Activated CD8-positive, alpha-beta T cell treated with anti-CD3 and anti-CD28 coated beads for 36 hours (primary cell): ENCODE data around the gene WDR5B. TPM values are rescaled to one million over a fixed set of nuclear protein-coding genes. Genes with fewer than 3 reads are reported as not detected.
A peak's percentile ranks its signal among the peaks of the same experiment; 100 is the strongest.

Experiments used
- ATAC-seq: fragments of 200-7000 bp; cut with Tn5 transposase; one replicate; pipeline ENCODE4 v1.10.0; 2021; ENCODE audit warnings: mild to moderate bottlenecking, moderate library complexity
- CTCF ChIA-PET: fragments of 350-600 bp; sonication (Branson Sonifier 250); formaldehyde crosslinking; loops from one replicate; lab custom pipeline; 2021; ENCODE audit warnings: antibody characterized with exemption; lab: Charles Lee
- POLR2A ChIA-PET: fragments of 350-600 bp; sonication (Branson Sonifier 250); formaldehyde crosslinking; loops from one replicate; lab custom pipeline; 2021; ENCODE audit warnings: antibody characterized with exemption; lab: Charles Lee
- DNase-seq: peaks from one replicate; pipeline ENCODE4 v3.0.0-alpha.2; 2020
- H3K27ac Mint-ChIP-seq: one replicate; pipeline ENCODE4 v1.8.0; 2021; ENCODE audit warnings: mild to moderate bottlenecking, mixed read lengths
- H3K27me3 Mint-ChIP-seq: one replicate; pipeline ENCODE4 v1.8.0; 2021; ENCODE audit warnings: mixed read lengths
- H3K36me3 Mint-ChIP-seq: one replicate; pipeline ENCODE4 v1.8.0; 2021; ENCODE audit warnings: low read depth, mixed read lengths
- H3K4me1 Mint-ChIP-seq: one replicate; pipeline ENCODE4 v1.8.0; 2021; ENCODE audit warnings: low read depth, mixed read lengths
- H3K4me3 Mint-ChIP-seq: one replicate; pipeline ENCODE4 v1.8.0; 2021; ENCODE audit warnings: mild to moderate bottlenecking, moderate library complexity, mixed read lengths
- H3K9me3 Mint-ChIP-seq: one replicate; pipeline ENCODE4 v1.8.0; 2021; ENCODE audit warnings: mixed read lengths
- intact Hi-C: fragments of 100-400 bp; cut with micrococcal nuclease; formaldehyde crosslinking; loops from one replicate; pipeline ENCODE4 v1.10.0; 2022
- total RNA-seq, 2 experiments: library from RNA; stranded (reverse); gene quantifications; one replicate each; pipeline ENCODE4 v1.2.3, GENCODE V29; 2021
- TF ChIP-seq, protein P1 (sequence below): fragments of 200-600 bp; IDR thresholded peaks from one replicate; pipeline ENCODE4 v1.8.0; 2022; ENCODE audit warnings: antibody characterized with exemption, mild to moderate bottlenecking

The WDR5B gene
- total RNA-seq, 2 experiments from 2014 or later: 3.2 to 3.4 TPM

- intact Hi-C loops: no loop called here
- CTCF ChIA-PET: no interaction called here
Measured at GRCh38 chr3:122443090-122443489, 27.2 kb upstream of the WDR5B start.

GRCh38 chr3:122435950-122436349 lies 20.1 kb upstream of the WDR5B start:
- no peak overlapping the region for H3K4me3 Mint-ChIP-seq
- peaks cover 68% of the 10 kb centered on the region for H3K36me3 Mint-ChIP-seq
- DNase-seq (no peak), ATAC-seq (no peak)
- intact Hi-C loops: no loop called here
- POLR2A ChIA-PET: no interaction called here
- TF ChIP-seq, protein P1, sequence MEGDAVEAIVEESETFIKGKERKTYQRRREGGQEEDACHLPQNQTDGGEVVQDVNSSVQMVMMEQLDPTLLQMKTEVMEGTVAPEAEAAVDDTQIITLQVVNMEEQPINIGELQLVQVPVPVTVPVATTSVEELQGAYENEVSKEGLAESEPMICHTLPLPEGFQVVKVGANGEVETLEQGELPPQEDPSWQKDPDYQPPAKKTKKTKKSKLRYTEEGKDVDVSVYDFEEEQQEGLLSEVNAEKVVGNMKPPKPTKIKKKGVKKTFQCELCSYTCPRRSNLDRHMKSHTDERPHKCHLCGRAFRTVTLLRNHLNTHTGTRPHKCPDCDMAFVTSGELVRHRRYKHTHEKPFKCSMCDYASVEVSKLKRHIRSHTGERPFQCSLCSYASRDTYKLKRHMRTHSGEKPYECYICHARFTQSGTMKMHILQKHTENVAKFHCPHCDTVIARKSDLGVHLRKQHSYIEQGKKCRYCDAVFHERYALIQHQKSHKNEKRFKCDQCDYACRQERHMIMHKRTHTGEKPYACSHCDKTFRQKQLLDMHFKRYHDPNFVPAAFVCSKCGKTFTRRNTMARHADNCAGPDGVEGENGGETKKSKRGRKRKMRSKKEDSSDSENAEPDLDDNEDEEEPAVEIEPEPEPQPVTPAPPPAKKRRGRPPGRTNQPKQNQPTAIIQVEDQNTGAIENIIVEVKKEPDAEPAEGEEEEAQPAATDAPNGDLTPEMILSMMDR: no peak
- peak overlapping the region; percentile 4 for H3K27ac Mint-ChIP-seq
- H3K4me1 Mint-ChIP-seq: no peaks in the 10 kb centered on the region
- CTCF ChIA-PET: interaction anchor here (1.9 kb wide), 1 partner anchor 124 kb away, joined by 4 read pairs; no protein-coding TSS in a partner anchor
- no peaks in the 10 kb centered on the region for H3K27me3 Mint-ChIP-seq
- H3K9me3 Mint-ChIP-seq: peaks cover 6% of the 10 kb centered on the region

More at GRCh38 chr3:122443090-122443489, 27.2 kb upstream of the WDR5B start:
- Mint-ChIP-seq H3K27ac (no peak overlapping the region), H3K9me3 (peaks cover 7% of the 10 kb centered on the region), H3K27me3 (no peaks in the 10 kb centered on the region), H3K4me1 (peaks cover 2% of the 10 kb centered on the region), H3K4me3 (no peak overlapping the region), H3K36me3 (peaks cover 78% of the 10 kb centered on the region)
- ATAC-seq (no peak), DNase-seq (no peak)
- TF ChIP-seq, protein P1: no peak
- POLR2A ChIA-PET: no interaction called here

- peaks cover 81% of the 10 kb centered on the region for H3K36me3 Mint-ChIP-seq
- TF ChIP-seq, protein P1: no peak
- CTCF ChIA-PET: no interaction called here
- H3K27me3 Mint-ChIP-seq: no peaks in the 10 kb centered on the region
- peaks cover 5% of the 10 kb centered on the region for H3K9me3 Mint-ChIP-seq
- no peak overlapping the region for H3K4me3 Mint-ChIP-seq
- ATAC-seq (no peak), DNase-seq (no peak)
- no peak overlapping the region for H3K27ac Mint-ChIP-seq
- POLR2A ChIA-PET: no interaction called here
- intact Hi-C loops: no loop called here
- H3K4me1 Mint-ChIP-seq: peaks cover 17% of the 10 kb centered on the region
Measured at GRCh38 chr3:122430371-122430770, 14.5 kb upstream of the WDR5B start.

- ChIA-PET POLR2A (no interaction called here), CTCF (no interaction called here)
- ATAC-seq (peak; percentile 85), DNase-seq (no peak)
- Mint-ChIP-seq H3K4me3 (no peak overlapping the region), H3K36me3 (peaks cover 68% of the 10 kb centered on the region), H3K9me3 (peaks cover 5% of the 10 kb centered on the region), H3K4me1 (peaks cover 21% of the 10 kb centered on the region), H3K27me3 (no peaks in the 10 kb centered on the region), H3K27ac (peak overlapping the region; percentile 82)
- TF ChIP-seq, protein P1: no peak
- intact Hi-C loops: no loop called here
Measured at GRCh38 chr3:122427857-122428471, 12.1 kb upstream of the WDR5B start.

GRCh38 chr3:122421836-122422235 lies 6.0 kb upstream of the WDR5B start:
- POLR2A ChIA-PET: no interaction called here
- no peak overlapping the region for H3K27ac Mint-ChIP-seq
- H3K4me1 Mint-ChIP-seq: peaks cover 16% of the 10 kb centered on the region
- no peaks in the 10 kb centered on the region for H3K27me3 Mint-ChIP-seq
- CTCF ChIA-PET: interaction anchor here (0.7 to 0.8 kb wide), 2 partner anchors 84 to 127 kb away, joined by 3 to 4 read pairs; no protein-coding TSS in a partner anchor
- H3K4me3 Mint-ChIP-seq: no peak overlapping the region
- peaks cover 37% of the 10 kb centered on the region for H3K36me3 Mint-ChIP-seq
- intact Hi-C loops: no loop called here
- no peaks in the 10 kb centered on the region for H3K9me3 Mint-ChIP-seq
- no peak for DNase-seq
- TF ChIP-seq, protein P1: no peak
- no peak for ATAC-seq
